ENCODE results near the gene KLHL17.
"Not testable (repeated sequence)": the region's sequence is repeated elsewhere in the genome, so short reads cannot be mapped to it uniquely, and the experiment has no call there.

KLHL17 gene

GRCh38 chr1:970242-970972, 10.0 kb downstream of the KLHL17 start:
- DNase-seq: no peak

DNA sequence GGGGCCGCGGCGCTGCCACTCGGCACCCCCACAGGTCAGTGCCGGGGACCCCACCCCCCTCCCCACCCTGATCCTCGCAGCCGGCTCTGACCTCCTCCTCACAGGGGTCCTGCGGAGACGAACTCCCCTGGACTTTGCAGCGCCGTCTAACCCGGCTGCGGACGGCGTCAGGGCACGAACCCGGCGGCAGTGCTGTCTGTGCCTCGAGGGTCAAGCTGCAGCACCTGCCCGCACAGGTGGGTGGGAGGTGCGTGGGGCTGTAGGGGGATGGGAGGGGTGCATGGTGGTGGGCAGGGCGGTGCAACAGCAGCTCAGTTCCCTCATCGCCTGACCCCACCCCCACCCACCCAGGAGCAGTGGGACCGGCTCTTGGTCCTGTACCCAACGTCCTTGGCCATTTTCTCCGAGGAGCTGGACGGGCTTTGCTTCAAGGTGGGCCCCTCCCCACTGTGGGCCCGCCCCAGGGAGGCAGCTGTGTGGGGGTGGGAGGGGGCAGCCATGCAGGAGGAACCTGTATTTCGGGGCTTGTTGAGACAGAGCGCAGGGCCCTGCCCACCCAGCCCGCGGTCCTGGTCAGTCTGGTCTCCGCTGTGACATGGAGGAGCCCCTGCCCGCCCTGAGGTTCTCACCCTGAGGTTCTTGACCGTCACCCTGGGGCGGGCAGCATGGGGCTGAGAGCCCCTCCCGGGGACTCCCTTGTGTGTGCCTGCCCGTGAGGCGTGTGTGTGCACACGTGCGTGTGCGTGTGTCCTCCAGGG, 10.8 kb downstream of the KLHL17 start:
- no peak for DNase-seq

- DNase-seq: no peak
Observed at GRCh38 chr1:971751-972506, 11.5 kb downstream of the KLHL17 start.

GRCh38 chr1:972726-973458, 12.5 kb downstream of the KLHL17 start:
- no peak for DNase-seq

DNA sequence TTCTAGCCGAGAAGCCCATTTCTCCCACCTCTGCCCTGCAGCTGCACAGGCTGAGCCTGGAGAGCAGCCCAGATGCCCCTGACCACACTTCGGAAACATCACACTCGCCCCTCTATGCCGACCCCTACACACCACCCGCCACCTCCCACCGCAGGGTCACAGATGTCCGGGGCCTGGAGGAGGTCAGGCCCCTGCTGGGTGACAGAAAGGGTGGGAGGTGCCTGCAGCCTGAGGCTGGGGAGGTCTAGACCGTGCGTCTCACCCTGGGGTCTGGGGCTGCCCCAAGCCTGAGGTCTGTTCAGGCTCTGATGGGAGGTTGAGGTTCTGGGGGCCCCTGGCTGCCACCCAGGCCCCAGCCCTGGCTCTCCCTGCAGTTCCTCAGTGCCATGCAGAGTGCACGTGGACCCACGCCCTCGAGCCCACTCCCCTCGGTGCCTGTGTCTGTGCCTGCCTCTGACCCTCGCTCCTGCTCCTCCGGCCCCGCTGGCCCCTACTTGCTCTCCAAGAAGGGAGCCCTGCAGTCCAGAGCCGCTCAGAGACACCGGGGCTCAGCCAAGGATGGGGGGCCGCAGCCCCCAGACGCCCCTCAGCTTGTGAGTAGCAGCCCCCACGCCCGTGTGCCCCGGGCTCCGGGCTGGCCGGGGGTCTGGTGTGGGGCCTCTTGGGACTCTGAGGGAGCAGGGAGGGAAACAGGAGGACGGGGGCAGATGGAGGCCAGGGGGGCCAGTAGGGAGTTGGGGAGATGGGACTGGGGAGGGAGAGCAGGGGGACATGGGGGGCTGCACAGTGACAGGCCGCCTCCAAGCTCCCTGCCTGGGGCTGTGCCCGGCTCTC, 13.3 kb downstream of the KLHL17 start:
- DNase-seq: no peak

DNA sequence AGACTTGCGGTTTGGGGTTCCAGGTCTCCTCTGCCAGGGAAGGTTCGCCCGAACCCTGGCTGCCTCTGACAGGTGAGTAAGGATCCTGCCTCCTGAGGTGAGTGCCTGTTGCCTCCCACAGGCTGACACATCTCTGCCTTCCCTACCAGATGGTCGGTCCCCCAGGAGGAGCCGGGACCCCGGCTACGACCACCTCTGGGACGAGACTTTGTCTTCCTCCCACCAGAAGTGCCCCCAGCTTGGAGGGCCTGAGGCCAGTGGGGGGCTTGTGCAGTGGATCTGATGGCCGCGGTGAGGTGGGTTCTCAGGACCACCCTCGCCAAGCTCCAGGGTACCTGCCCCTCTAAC, 13.9 kb downstream of the KLHL17 start:
- DNase-seq: no peak

DNA sequence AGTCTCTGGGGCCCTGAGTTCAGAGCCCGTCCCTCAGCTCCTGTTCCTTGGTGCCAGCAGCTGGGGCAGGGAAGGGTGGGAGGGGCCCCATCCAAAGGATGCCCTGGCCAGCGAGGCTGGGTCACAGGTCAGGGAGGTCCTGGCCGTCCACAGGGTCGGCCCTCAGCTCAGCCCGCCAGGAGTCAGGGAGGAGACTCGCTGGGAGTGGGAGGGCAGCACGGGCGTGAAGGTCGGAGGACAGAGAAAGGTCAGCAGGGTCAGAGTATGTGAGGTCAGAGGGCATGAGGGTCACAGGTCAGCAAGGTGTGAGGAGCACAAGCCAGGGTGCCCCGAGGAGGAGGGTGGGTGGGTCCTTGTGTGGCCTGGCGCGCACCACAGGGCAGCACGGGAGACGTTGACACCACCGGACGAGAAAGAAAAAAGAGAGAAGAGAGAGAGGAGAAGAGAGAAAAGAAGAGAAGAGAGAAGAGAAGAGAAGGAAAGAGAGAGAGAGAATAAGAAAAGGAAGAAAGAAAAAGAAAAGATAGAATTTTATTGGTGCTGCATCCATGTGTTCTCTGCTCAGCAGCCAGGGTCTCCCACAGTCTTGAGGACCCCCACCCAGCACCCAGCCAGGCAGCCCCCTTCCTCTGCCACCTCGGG, 14.4 kb downstream of the KLHL17 start:
- DNase-seq: no peak

- DNase-seq: no peak
Observed at GRCh38 chr1:975365-975764, 15.0 kb downstream of the KLHL17 start.

GRCh38 chr1:975896-976683, 15.7 kb downstream of the KLHL17 start:
- DNase-seq: peak; percentile 32 to 63

GRCh38 chr1:976791-977190, 16.4 kb downstream of the KLHL17 start:
- DNase-seq: not testable (repeated sequence)

- no peak for DNase-seq
Observed at GRCh38 chr1:978069-978834, 17.9 kb downstream of the KLHL17 start.

- no peak for DNase-seq
Observed at GRCh38 chr1:978835-979743, 18.7 kb downstream of the KLHL17 start.

DNA sequence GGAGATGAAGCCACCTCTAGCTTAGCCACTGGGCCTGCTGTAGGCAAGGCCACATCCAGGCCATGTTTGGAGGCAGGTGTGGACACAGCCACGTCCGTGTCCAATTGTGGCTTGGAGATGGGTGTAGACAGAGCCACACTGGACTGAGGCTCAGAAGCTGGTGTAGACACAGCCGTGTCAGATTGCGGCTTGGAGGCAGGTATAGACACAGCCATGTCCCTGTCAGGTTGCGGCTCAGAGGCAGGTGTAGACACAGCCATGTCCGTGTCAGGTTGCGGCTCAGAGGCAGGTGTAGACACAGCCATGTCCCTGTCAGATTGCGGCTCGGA, 19.3 kb downstream of the KLHL17 start:
- DNase-seq: no peak

DNA sequence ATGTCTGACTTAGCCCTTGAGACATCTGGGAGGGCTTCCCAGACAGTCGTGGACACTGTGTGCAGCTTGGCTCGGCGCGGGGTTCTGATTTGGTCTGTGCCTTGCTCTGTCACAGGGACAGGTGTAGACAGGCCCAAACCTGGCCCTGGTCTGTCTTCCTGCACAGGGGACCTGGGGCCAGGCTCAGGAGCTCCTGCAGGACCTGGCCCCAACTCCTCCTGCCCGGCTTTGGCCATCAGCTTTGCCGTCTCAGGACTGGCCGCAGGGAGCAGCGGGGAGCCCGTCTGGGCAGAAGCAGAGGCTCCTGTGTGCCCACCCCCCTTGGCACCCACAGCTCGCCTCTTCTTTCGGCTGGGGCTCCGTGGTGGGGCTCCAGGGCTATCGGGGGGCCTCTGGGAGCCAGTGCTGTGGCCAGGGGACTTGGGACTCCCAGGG, 19.8 kb downstream of the KLHL17 start:
- DNase-seq: no peak

DNA sequence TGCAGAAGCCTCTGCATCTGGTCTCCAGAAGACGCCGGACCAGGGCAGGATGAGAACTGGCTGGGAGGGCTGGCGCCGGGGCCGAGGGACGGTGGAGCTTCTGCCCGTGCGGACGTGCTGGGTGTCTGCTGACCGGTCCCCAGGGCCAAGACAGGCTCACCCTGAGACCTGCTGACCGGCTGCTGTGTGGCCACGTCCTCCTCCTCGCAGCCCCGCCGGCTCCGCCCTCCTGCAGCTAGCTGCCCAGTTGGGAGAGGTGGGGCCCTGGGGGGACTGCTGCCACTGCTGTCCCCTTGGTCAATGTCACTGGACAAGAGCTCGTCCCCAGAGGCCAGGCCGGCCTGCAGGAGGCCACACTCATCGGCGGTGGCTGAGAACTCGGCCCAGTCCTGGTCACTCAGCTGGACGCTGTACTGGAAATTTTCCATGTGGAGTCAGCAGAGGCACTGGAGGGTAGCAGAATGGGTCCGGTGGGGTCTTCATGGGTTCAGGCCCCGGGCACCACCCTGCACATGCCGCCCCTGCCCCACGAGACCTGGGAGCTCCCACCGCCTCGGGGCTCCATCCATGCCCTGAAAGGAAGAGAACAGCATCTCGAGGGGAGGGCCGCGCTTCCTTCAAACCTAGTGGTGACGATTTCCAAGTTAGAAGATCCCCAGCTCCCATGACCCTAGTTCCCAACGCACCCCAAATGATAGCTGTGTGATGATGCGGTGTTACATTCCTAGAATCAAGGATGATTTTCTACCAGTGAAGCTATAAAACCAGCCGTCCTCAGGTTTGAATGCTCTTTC, 20.4 kb downstream of the KLHL17 start:
- DNase-seq: no peak

GRCh38 chr1:981491-981954, 21.1 kb downstream of the KLHL17 start:
- DNase-seq: no peak

DNA sequence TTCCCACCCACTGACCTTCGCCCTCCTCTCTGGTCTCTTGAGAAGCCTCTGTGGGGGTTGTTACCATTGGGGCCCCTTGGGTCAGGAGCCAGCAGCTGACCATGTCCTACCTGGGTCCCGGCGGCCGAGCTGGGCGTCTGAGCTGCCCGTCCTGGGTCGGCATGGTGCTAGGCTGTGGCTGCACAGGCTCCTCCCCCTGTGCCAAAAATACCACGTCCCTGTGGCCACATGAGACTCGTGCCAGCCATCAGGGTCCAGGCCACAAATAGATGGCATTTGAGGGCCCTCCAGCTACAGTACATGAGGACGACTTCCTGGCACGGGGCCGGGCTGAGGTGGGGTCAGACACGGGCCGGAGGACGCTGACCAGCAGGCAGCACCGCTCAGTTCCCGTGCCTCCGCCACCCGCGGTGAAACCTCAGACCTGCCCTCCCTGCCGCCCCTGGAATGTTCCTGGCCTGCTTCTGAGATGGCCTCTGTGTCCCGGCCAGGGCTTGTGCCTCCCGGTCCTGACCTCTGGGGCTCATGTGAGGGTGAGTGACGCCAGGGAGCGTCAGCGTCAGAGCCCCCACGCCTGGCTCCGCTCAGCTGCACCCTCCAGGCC, 21.7 kb downstream of the KLHL17 start, which contains the start of gene PERM1:
TSS of gene PERM1 (minus strand) at position 139 of the 604 bp plus-strand sequence. CDS start 1,064 bp downstream, outside the sequence.
- DNase-seq: no peak

Measured in NCI-H524 (cell line).